NCI-H526 treated with DMSO at 0.1 percent for 48 hours (cell line): ENCODE measurements around the gene JPH3.

Experiments used
- DNase-seq: peaks from one replicate; lab custom pipeline; 2025; lab: John Stamatoyannopoulos, UW

Gene JPH3

DNA sequence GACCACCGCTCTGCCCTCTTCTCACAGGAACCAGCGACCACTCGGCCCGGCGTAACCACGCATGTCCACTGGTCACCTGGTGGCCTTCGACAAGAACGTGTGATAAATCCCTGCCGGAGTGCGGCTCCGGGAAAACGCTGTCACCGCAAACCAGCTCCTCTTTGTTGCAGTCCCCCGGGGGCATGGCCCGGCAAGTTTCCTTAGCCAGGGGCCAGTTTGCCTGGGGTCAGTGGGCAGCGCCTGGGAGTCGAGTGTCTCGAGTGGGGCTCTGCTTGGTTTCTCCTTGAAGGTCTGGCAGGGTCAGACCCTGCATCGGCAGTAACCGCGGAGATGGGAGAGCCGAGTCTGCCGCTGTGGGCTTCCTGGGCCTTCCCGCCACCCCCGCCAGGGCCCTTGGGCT is 52.5 kb downstream of the JPH3 start:
- no peak for DNase-seq

DNA sequence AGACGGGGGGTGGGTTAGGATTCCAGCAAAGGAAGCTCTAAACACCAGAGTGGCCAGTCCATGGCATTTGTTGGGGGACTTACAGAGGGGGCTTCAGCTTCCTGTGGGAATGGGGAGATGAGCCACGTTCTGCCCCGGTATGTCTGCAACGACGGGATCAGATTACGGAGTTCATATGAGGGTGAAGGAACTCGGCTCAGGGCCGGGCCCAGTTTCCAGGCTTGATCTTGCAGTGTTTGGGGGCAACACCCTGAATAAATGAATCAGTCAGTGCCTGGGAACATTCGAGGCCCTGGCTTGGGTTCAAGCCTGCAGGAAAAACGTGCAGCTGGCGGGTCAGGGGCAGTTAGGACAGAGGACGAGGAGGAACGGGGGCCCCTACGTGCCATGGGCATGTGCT is 54.0 kb downstream of the JPH3 start:
- DNase-seq = no peak

DNA sequence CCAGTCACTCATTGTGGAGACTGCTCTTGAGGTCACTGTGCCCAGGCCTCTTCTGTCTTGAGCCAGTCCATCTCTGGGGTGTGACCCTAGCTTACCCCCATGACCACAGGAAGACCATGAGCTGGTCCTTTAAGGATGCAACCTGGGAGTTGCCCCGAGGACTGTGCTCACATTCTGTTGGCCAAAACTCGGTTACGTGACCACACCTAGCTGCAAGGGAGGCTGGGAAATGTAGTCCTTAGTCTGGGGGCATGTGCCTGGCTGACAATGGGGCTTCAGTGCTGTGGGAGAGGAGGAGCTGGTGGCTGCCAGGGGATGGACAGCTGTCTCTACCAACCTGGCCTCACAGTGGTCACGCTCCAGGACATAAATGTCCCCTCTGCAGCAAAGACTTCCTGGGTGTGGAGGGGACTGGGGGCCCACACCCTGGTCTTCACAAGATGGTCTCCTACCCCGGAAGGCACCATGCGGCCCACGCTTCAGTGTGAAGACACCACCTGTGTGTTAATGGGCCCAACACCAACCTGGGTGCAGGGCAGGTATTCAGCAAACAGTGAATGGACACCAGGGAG is 55.4 kb downstream of the JPH3 start:
- DNase-seq = no peak

DNA sequence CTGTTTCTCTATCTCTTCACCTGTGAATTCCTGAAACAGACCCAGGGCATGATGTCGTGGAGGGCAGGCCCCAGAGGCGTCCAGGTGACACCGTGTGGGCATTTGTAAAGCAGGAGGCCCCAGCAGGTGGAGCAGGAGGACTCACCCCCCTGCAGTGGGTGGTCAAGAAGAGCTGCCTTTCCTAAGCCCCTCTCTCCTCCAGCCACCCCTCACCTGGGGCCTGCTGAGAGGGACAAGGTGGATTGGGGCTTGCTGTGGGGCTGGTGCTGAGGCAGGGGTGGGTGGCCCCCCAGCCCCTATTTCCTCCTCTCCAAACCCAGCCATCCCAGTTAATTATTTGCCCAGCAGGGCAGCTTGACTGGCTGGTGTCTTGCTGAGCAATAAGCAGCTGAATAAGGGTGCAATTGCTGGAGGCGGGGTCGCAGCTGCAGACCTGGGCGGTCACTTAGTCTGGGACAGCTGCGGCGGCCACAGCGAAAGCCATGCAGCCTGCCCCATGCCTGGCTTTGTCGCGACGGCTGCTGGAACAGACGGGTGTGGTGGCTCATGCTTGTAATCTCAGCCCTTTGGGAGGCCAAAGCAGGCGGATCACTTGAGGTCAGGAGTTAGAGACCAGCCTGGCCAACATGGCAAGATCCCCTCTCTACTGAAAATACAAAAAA is 56.4 kb downstream of the JPH3 start:
- no peak for DNase-seq

DNA sequence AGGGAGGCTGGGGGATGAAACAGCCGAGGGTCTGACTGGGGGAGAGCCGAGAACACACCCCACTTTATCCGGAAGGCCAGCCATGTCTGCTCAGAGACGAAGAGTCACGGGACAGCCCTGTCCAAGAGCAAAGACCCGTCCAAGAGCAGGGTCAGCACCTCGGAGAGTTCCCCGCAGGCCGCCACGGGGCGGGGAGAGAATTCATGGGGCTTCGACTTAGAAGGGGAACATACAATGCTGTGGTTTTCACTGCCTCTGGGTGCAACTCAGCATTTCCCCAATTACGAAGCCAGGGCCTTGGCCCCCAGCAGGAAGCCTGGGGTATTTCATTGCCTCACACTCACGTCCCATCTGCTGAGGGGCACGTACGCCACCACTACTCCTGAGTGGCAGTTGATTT is 59.3 kb downstream of the JPH3 start:
- DNase-seq = no peak

DNA sequence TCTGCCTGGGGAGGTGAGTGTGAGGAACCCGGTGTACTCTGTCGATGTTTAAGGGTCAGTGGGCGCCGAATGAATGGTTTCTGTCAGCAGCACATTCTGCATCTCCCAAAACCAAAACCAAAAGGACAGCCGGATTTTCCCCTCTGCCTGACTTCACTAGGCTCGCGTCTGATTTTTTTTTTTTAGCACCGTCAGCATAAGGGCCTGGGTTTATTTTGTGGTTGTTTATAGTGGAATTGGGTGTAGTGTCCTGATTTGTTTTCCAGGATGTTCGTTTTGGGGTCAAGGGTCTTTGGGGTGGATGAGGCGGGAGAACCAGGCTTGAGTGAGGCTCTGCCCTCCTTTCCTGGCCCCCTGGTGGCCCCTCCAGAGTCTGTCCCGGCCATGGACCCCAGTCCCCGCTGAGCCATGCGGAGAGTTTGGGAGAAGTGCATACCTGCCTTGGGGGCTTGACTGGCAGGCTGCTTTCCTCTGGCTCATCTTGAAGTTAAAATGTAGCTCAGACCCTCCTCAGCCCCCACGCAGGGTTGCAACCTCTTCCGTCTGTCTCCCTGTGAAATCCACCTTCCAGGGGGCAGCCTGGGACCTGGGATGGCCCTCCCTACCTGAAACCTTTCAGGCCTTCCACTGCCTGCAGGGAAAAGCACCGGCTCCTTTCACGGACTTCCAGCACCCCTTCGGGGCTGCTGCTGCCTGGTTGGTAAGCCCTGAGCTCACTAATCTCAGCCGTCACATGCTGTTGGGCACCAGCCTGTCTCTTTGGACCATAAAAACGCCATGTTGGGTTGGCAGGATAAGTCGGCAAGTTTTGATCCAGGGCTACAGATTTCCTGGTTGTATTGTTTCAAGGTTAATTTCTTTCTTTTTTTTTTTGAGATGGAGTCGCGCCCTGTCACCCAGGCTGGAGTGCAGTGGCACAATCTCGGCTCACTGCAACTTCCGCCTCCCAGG is 60.2 kb downstream of the JPH3 start:
- no peak for DNase-seq

DNA sequence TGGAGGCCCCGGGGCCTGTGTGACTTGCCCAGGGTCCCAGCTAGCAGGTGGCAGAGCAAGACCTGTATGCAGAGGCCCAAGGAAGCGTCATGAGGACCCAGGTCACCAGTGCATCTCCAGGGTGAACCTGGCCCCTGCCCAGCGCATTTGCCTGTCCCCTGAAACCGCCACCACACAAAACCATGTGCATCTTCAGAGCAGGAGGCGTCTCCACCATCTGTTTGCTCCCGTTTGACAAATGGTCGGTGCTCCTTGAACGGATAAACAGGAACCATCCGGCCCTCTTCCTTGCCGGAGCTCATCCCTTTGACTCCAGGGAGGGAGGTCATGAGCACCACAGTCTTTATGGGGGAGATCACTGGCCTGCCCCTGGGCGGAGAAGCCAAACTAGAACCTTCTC is 62.5 kb downstream of the JPH3 start:
- no peak for DNase-seq

DNA sequence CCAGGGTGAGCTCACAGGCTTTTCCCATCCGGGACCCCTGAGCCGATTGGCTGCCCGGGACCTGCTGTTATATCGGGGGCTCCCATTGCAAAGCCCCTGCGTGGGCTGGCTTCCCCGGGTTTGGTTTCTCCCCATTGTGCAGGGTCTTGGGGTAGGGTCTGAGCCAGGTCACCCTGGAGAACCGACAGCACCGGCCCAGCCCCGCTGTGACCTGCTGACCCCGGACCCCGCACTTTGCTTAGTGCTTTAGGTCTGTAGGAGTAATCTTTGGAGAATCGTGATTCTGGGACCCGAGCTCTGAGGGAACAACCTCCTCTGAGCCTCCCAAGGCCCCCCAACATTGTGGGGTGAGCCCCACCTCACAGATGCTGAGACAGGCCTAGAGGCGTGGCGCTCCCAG is 62.9 kb downstream of the JPH3 start:
- DNase-seq = no peak

DNA sequence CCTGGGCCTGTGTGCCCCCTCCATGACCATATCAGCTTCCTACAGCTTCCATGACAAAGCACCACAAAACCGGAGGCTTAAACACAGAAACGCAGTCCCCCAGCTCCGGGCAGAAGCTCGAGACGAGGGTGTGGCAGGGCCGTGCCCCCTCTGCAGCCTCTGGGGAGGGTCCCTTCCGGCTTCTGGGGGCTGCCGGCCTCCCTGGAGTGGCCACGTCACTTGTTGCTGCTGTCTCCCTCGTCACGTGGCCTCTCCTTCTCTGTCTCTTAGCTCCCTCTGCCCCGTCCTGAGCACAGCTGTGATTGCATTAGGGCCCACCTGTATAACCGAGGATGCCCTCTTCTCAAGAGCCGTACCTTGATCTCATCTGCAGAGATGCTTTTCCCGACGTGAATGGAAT is 64.6 kb downstream of the JPH3 start:
- DNase-seq = no peak

DNA sequence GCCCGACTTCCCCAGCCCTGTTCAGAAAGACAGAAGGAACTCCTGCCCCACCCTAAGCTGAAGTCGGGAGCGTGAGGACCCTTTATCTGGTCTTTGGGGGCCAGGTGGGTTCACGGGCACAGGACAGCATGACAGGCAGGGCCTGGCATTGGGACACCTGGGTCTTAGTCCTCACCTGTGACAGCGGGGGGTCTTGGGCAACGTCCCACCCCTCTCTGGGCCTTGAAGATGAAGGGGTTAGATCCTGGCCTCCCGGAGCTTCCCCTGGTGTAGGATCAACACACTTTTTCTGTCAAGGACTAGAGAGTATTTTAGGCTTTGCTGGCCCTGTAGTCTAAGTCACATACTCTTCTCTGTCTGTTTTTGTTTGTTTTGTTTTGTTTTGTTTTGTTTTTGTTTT is 65.1 kb downstream of the JPH3 start:
- DNase-seq = no peak

DNA sequence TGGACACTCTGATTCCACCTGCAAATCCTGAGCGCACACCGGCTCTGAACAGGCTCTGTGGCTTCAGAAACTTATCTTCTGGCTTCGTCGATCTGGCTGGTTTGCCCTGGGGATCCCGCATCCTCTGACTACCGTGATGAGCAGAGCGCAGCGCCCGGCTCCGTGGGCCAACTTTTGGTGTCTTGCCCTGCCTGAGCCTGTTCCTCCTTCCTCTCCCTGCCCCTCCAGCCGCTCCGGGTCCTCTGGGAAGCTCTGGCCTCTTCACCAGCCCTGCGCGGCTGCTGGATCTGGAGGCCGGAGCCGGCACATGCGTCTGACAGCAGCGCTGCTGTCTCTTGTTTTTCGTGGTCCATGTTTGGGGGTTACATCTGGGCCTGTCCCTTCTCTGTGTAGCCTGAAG is 65.6 kb downstream of the JPH3 start:
- DNase-seq = no peak

DNA sequence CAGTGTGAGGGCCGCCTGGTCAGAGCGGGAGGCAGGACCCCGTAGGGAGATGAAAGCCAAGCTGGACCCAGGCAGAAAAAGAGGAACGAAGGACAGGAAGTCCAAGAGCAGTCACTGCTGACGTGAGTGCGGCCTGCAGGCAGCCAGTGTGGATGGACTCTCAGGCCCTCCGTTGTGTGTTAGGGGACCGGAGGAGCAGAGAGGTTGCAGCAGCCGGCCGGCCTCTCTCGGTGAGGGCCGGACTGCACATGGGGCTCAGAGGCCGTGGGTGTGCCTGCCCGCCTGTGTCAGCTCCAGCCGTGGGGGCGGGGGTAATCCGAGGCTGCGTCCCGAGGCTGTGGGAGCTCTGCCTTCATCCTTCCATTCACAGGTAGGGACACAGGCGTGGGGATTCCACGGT is 67.4 kb downstream of the JPH3 start:
- DNase-seq = no peak

DNA sequence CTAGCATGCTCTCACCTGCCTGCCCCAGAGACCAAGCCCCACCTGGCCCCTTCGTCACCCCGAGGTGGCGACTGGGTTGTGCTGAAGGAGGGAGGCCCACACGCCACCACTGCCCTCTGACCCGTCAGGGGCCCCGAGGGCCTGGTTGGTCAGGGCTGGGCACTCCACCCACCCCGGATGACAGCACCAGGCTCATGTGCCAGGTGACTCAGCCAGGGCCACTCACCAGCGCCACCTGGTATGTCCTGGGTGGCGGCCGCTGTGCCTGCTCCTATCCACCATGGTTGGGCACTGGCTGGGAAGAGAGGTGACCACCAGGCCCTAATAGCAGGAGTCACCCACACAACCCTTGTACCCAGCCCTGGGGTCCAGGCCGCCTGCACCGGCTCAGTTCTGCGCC is 68.9 kb downstream of the JPH3 start:
- no peak for DNase-seq

DNA sequence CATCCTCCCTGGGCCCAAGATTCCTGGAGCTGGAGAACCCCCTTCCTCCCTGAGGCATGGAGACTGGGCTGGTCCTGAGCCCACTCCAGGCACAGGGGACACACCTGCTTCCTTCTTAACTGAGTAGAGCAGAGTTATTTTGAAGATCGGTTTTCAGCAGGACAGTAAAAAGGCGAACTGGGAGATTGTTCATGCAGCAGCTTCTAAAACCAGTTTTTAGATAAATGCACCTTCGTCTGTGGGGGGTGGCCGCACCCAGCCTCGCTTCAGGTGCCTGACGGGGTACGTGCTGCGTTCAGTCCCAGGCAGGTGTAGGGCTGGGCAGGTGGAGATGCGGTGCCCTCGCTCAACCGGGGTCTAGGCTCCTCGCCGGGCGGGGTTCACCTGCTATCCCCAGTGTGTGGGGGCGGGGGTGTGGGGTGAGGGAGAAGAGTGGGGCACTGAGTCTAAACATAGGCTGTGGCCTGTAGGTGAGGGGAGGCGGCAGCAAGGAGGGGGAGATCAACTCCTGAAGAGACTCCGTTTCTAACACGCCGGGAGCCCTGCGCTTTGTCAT is 69.5 kb downstream of the JPH3 start:
- DNase-seq = no peak

DNA sequence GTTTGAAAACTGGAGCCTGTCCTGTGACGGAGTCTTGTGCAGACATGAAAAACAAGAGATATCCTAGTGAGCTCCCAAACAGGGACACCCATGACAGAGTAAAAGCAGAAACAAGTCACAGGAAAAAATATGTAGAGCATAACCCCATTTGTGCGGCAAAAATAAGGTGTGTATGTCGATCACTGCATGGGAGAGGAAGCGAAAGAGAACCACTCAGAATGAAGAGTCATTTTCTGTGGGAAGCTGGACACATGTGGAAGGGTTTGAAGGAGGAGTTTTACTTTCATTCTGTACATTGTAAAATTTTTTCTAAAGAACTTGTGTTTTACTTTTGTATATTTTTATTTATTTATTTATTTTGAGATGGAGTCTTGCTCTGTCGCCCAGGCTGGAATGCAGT is 72.1 kb downstream of the JPH3 start:
- no peak for DNase-seq

DNA sequence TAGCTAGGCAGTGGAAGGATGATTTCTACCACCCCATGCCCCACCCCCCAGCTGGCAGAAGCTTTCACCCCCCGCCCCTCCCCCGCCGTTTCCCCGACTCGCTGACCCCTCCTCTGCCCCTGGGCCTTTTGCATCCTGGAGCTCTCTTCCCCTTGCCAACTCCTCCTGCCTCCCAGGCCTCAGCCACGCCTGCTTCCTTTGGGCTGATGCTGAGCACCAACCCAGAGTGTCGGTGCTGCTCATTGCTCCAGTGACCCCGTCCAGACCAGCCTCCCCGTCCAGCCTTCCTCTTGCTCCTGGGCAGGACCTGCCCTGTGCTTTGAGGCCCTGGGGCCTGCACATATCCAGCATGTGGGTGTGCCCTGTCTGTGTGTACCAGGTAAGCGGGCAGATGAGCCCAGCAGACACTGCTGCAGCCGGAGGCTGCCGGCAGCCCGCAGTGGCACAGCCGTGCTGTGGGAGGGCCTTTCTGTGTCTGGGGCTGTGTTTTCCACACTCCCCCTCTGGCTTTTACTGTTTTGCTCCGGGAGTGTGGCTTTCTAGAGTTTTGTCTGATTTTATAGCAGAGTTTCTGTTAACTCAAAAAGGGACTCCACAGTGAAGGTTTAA is 72.9 kb downstream of the JPH3 start:
- DNase-seq = no peak

DNA sequence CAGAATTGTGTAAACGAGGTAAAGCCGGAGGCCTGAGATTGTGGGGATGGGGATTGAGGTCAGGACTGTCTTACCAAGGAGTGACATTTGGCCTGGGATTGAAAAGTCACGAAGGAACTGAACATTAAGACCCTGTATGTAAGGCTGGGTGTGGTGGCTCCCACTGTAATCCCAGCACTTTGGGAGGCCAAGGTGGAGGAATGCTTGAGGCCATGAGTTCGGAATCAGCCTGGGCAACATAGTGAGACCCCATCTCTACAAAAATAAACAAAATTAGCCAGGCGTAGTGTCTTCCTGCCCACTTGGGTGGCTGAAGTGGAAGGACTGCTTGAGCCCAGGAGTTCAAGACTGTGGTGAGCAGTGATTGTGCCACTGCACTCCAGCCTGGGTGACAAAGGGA is 75.5 kb downstream of the JPH3 start:
- no peak for DNase-seq

DNA sequence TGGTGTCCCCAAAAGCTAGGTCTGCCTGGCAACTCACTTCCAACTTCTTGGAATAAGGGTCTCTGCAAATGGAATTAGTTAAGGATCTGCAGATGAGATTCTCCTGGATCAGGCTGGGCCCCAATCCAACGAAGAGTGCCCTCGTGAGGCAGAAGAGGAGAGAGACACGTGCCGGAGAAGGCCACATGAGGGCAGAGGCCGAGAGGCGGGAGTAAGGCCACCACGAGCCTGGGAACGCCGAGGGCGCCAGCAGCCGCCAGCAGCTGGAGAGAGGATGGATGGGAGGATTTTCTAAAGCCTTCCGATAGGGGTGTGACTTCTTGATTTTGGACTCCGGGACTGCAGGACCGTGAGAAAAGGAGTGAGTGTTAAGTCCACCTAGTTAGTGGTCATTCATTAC is 76.3 kb downstream of the JPH3 start:
- no peak for DNase-seq

DNA sequence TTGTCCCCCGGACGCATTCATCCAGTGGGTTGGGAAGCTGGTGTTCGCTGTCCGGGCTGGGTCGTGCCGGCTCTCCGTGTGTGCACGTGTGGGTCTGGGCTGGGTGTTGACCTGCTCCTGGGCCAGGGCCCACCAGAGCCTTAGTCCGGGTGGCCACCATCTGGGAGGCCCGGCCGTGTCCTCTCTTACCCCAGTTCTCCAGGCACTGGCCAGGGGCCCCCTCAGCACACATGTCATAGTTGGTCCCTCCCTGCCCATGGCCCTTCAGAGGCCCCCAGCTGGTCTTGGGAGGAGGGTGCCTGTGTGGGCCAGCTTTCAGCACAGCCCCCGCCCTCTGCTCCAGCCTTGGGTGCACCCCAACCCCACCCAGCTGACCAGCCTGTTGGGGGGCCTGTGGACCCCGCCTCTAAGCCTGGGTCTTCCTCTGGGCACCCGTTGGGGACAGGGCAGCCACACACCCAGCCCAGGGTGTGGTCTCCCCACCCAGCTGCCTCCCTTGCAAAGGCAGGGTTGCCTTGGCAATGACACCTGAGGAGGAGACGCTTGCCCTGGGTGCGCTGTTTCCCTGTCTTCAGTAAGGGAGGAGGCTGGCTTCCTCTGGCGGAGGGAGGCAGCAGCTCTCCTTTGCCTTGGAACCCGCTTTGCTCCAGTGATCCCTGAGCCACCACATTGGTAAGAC is 77.4 kb downstream of the JPH3 start:
- no peak for DNase-seq

DNA sequence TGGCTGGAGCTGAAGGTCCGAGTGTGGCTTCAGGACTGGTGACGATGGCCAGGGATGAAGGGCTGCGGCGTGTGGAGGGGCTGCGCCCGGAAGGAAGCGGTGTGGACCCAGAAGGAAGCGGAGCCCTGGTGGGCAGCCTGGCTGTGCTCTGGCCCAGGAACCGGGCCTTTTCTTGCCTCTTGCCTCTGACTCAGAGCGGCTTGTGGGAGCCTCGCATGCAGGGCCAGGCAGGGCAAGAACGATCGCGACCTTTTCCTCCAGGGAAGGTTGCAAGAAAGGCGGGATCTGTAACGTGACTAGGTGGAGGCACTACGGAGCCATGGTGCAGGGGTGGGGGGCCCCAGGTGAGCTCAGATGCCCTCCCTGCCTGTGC is 78.0 kb downstream of the JPH3 start:
- DNase-seq = no peak

DNA sequence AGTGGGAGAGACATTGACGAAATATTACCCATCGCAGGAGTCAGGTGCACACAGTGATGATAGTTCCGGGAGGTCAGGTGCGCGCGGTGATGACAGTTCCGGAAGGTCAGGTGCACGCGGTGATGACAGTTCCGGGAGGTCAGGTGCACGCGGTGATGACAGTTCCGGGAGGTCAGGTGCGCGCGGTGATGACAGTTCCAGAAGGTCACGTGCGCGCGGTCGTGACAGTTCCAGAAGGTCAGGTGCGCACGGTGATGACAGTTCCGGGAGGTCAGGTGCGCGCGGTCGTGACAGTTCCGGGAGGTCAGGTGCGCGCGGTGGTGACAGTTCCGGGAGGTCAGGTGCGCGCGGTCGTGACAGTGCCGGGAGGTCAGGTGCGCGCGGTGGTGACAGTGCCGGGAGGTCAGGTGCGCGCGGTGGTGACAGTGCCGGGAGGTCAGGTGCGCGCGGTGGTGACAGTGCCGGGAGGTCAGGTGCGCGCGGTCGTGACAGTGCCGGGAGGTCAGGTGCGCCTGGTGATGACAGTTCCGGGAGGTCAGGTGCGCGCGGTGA is 78.8 kb downstream of the JPH3 start:
- DNase-seq = peak; percentile 42
